ENCODE measurements around the gene STK32B. TPM values are rescaled to one million over a fixed set of nuclear protein-coding genes. Genes with fewer than 3 reads are reported as not detected.

STK32B gene
- total RNA-seq, 1 experiment from 2014 or later, result 1.1 TPM

DNA sequence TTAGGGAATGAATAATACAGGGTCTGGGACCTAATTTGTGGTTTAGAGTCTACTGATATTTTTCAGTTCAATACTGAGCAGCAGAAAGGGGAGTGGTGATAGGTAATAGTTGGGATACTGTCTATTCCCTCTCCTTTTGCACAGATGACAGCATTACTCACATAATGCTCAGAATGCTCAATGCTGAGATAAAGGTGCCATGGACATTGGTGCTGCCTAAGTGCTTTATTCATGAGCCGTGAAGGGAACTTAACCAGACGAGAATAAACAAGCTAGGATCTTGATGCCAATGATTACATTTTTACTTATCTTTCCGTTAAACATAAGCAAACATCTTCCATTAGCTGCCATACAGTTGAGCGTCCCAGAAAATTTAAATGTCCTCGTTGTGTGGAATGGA is 75.6 kb downstream of the STK32B start:
- no peaks in the 10 kb centered on the region for H3F3A ChIP-seq (ENCODE audit: low read length, unreplicated experiment)
- intact Hi-C loops (cut with micrococcal nuclease), result no loop called here
- no peaks in the 10 kb centered on the region for H3K79me2 ChIP-seq (ENCODE audit: low read length)
- TF ChIP-seq EZH2 (IDR thresholded peaks at IDR 0.05; ENCODE audit: low read length, unreplicated experiment) (no peak), EZH2phosphoT487 (IDR thresholded peaks at IDR 0.05; ENCODE audit: borderline replicate concordance, low read length) (no peak)
- TF ChIP-seq, protein P1, sequence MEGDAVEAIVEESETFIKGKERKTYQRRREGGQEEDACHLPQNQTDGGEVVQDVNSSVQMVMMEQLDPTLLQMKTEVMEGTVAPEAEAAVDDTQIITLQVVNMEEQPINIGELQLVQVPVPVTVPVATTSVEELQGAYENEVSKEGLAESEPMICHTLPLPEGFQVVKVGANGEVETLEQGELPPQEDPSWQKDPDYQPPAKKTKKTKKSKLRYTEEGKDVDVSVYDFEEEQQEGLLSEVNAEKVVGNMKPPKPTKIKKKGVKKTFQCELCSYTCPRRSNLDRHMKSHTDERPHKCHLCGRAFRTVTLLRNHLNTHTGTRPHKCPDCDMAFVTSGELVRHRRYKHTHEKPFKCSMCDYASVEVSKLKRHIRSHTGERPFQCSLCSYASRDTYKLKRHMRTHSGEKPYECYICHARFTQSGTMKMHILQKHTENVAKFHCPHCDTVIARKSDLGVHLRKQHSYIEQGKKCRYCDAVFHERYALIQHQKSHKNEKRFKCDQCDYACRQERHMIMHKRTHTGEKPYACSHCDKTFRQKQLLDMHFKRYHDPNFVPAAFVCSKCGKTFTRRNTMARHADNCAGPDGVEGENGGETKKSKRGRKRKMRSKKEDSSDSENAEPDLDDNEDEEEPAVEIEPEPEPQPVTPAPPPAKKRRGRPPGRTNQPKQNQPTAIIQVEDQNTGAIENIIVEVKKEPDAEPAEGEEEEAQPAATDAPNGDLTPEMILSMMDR (conservative IDR thresholded peaks at IDR 0.05; ENCODE audit: low read depth, low read length), result no peak
- H3K9me2 ChIP-seq (replicated peaks; ENCODE audit: low read length), result no peaks in the 10 kb centered on the region
- H3K27me3 ChIP-seq (ENCODE audit: low read length), result peaks cover 17% of the 10 kb centered on the region
- H2AFZ ChIP-seq (ENCODE audit: low read length), result no peak overlapping the region
- no peak overlapping the region for H3K27ac ChIP-seq (ENCODE audit: low read length)
- no peak overlapping the region for H3K4me3 ChIP-seq (ENCODE audit: low read length)
- H3K4me1 ChIP-seq (ENCODE audit: insufficient read depth, low read length), result no peaks in the 10 kb centered on the region
- CTCF ChIA-PET, result no interaction called here
- H3K9ac ChIP-seq (ENCODE audit: low read length), result no peak overlapping the region
- no peak for ATAC-seq
- no peaks in the 10 kb centered on the region for H3K36me3 ChIP-seq (ENCODE audit: low read depth, low read length)
- no peak overlapping the region for H3K4me2 ChIP-seq (ENCODE audit: low read length)
- POLR2A ChIA-PET (ENCODE audit: unreplicated experiment), result no interaction called here
- DNase-seq, result no peak
- no peaks in the 10 kb centered on the region for H3K9me3 ChIP-seq (ENCODE audit: low read length)
- no TSS peak for BruUV-seq (replicated peaks)
- H4K20me1 ChIP-seq (ENCODE audit: low read length), result no peaks in the 10 kb centered on the region

DNA sequence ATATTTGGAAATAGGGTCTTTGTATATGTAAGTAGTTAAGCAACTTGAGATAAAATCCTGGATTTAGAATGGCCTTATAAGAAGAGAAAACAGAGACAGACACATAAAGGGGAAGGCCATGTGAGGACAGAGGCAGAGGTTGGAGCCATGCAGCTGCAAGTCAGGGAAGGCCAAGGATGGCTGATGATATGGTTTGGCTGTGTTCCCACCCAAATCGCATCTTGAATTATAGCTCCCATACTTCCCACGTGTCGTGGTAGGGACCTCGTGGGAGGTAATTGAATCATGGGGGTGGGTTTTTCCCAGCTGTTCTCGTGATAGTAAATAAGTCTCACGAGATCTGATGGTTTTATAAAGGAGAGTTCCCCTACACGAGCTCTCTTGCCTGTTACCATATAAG is 76.3 kb downstream of the STK32B start:
- Histone ChIP-seq H3K4me3 (ENCODE audit: low read length) (no peak overlapping the region), H3K27ac (ENCODE audit: low read length) (no peak overlapping the region), H3K4me2 (ENCODE audit: low read length) (no peak overlapping the region), H4K20me1 (ENCODE audit: low read length) (no peaks in the 10 kb centered on the region), H3K9me3 (ENCODE audit: low read length) (no peaks in the 10 kb centered on the region), H3F3A (ENCODE audit: low read length, unreplicated experiment) (no peaks in the 10 kb centered on the region), H2AFZ (ENCODE audit: low read length) (no peak overlapping the region), H3K9me2 (replicated peaks; ENCODE audit: low read length) (no peaks in the 10 kb centered on the region), H3K36me3 (ENCODE audit: low read depth, low read length) (no peaks in the 10 kb centered on the region), H3K4me1 (ENCODE audit: insufficient read depth, low read length) (no peaks in the 10 kb centered on the region), H3K79me2 (ENCODE audit: low read length) (no peaks in the 10 kb centered on the region), H3K27me3 (ENCODE audit: low read length) (peaks cover 17% of the 10 kb centered on the region), H3K9ac (ENCODE audit: low read length) (no peak overlapping the region)
- ATAC-seq (no peak), DNase-seq (no peak)
- TF ChIP-seq EZH2phosphoT487 (IDR thresholded peaks at IDR 0.05; ENCODE audit: borderline replicate concordance, low read length), result no peak
- TF ChIP-seq, protein P1 (conservative IDR thresholded peaks at IDR 0.05; ENCODE audit: low read depth, low read length), result no peak
- no peak for TF ChIP-seq EZH2 (IDR thresholded peaks at IDR 0.05; ENCODE audit: low read length, unreplicated experiment)
- POLR2A ChIA-PET (ENCODE audit: unreplicated experiment), result no interaction called here
- no TSS peak for BruUV-seq (replicated peaks)
- CTCF ChIA-PET, result no interaction called here
- intact Hi-C loops (cut with micrococcal nuclease), result no loop called here

DNA sequence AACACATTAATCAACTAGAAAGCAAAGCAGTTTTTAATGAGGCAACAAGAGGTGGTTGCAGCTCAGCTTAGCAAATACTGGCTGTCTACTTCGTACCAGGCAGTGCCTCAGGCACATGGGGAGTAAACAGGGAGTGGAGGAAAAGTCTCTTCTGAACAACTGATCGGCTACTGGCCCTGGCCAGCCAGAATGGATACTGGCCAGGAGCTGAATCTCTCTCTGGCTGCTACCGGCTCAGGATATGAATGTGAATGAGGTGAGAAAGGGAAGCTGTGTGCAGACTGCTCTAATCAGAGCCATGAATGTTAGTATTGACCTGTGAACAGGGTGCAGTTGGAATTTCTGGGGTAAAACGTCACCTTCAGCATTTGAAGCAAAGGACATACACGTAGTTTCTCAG is 77.3 kb downstream of the STK32B start:
- H3K9me2 ChIP-seq (replicated peaks; ENCODE audit: low read length), result no peaks in the 10 kb centered on the region
- DNase-seq (no peak), ATAC-seq (no peak)
- H3K27ac ChIP-seq (ENCODE audit: low read length), result no peak overlapping the region
- H3K4me2 ChIP-seq (ENCODE audit: low read length), result no peak overlapping the region
- no TSS peak for BruUV-seq (replicated peaks)
- intact Hi-C loops (cut with micrococcal nuclease), result no loop called here
- no peaks in the 10 kb centered on the region for H3K36me3 ChIP-seq (ENCODE audit: low read depth, low read length)
- H2AFZ ChIP-seq (ENCODE audit: low read length), result no peak overlapping the region
- CTCF ChIA-PET, result no interaction called here
- TF ChIP-seq EZH2 (IDR thresholded peaks at IDR 0.05; ENCODE audit: low read length, unreplicated experiment) (no peak), EZH2phosphoT487 (IDR thresholded peaks at IDR 0.05; ENCODE audit: borderline replicate concordance, low read length) (no peak)
- TF ChIP-seq, protein P1 (conservative IDR thresholded peaks at IDR 0.05; ENCODE audit: low read depth, low read length), result no peak
- H3K79me2 ChIP-seq (ENCODE audit: low read length), result no peaks in the 10 kb centered on the region
- no peaks in the 10 kb centered on the region for H3K9me3 ChIP-seq (ENCODE audit: low read length)
- H3K9ac ChIP-seq (ENCODE audit: low read length), result no peak overlapping the region
- no peaks in the 10 kb centered on the region for H3K4me1 ChIP-seq (ENCODE audit: insufficient read depth, low read length)
- H4K20me1 ChIP-seq (ENCODE audit: low read length), result no peaks in the 10 kb centered on the region
- POLR2A ChIA-PET (ENCODE audit: unreplicated experiment), result no interaction called here
- no peaks in the 10 kb centered on the region for H3F3A ChIP-seq (ENCODE audit: low read length, unreplicated experiment)
- H3K4me3 ChIP-seq (ENCODE audit: low read length), result no peak overlapping the region
- peaks cover 17% of the 10 kb centered on the region for H3K27me3 ChIP-seq (ENCODE audit: low read length)
